Vagina (tissue), 2 donors: Measurements from ENCODE around the gene BLOC1S5.

Experiments used
- POLR2A ChIP-seq, 2 donors: fragments of 450-650 bp; IDR thresholded peaks; one replicate each; pipeline ENCODE4 v1.6.1; 2017; ENCODE audit warnings: antibody characterized with exemption in 2 of 2, mild to moderate bottlenecking in 2 of 2, moderate library complexity in 2 of 2
- POLR2AphosphoS5 ChIP-seq, 2 donors: sonication (generic); formaldehyde crosslinking; IDR thresholded peaks; one replicate each; pipeline ENCODE4 v1.9.0; 2017; ENCODE audit warnings: antibody characterized with exemption in 2 of 2, mild to moderate bottlenecking in 2 of 2, low read depth in 1 of 2; ENCODE audit not compliant: insufficient read depth in 1 of 2
- TF ChIP-seq, protein P1 (sequence below), 3 experiments: fragments of 450-650 bp in 2 of 3; fragments of 200-600 bp in 1 of 3; sonication (generic) in 1 of 3; IDR thresholded peaks; one replicate each; pipeline ENCODE4 v1.5.1; 2017 to 2019; ENCODE audit warnings: antibody characterized with exemption in 3 of 3, mild to moderate bottlenecking in 2 of 3, moderate library complexity in 2 of 3

DNA sequence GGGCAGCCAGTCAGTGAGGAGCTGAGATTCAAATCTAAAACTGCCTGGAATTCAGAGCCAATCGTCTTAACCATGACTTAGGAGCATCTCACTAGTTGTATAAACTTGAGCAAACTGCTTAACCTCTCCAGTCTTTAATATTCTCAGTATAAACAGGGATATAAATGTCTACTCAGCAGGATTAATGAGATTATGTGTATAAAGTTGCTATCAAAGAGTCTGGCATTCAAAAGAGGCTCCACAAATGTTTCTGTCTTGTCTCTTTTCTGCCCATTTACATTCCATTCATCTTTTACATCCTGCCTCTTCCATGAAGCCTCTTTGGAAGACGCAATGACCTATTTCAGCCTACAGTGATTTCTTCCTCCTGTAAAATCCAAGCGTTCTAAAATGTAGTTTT lies 66.9 kb downstream of the BLOC1S5 start:
- TF ChIP-seq, protein P1, sequence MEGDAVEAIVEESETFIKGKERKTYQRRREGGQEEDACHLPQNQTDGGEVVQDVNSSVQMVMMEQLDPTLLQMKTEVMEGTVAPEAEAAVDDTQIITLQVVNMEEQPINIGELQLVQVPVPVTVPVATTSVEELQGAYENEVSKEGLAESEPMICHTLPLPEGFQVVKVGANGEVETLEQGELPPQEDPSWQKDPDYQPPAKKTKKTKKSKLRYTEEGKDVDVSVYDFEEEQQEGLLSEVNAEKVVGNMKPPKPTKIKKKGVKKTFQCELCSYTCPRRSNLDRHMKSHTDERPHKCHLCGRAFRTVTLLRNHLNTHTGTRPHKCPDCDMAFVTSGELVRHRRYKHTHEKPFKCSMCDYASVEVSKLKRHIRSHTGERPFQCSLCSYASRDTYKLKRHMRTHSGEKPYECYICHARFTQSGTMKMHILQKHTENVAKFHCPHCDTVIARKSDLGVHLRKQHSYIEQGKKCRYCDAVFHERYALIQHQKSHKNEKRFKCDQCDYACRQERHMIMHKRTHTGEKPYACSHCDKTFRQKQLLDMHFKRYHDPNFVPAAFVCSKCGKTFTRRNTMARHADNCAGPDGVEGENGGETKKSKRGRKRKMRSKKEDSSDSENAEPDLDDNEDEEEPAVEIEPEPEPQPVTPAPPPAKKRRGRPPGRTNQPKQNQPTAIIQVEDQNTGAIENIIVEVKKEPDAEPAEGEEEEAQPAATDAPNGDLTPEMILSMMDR (IDR thresholded peaks at IDR 0.05): no peak
- no peak for TF ChIP-seq POLR2AphosphoS5 (IDR thresholded peaks at IDR 0.05; ENCODE audit: insufficient read depth in 1 of 2, low read depth in 1 of 2)
- no peak for TF ChIP-seq POLR2A (IDR thresholded peaks at IDR 0.05)
